GM12878 (cell line): ENCODE results near the gene ZXDC. TPM values are rescaled to one million over a fixed set of nuclear protein-coding genes. Genes with fewer than 3 reads are reported as not detected.

Experiments
- ATAC-seq: fragments of 200-7000 bp; cut with Tn5 transposase; 3 replicates; pipeline ENCODE4 v1.9.1; 2020; ENCODE audit warnings: mild to moderate bottlenecking, moderate library complexity
- BruUV-seq: library from RNA; stranded (reverse); fragments of 400-500 nt; replicated peaks from 2 replicates; lab custom pipeline; 2021; lab: Mats Ljungman, UMichigan
- CTCF ChIA-PET: fragments of 300-600 bp; sonication (Branson Sonifier 250); formaldehyde crosslinking; extraction: SDS; loops from one replicate; lab custom pipeline; 2021; ENCODE audit warnings: inconsistent platforms; lab: Yijun Ruan, JAX
- POLR2A ChIA-PET: fragments of 350-600 bp; formaldehyde crosslinking; extraction: SDS; loops from one replicate; lab custom pipeline; 2021; ENCODE audit warnings: inconsistent platforms; lab: Charles Lee
- RAD21 ChIA-PET: fragments of 300-600 bp; sonication (Branson Sonifier 250); formaldehyde crosslinking; loops from one replicate; lab custom pipeline; 2023; ENCODE audit warnings: antibody characterized with exemption; ENCODE audit not compliant: unreplicated experiment; lab: Charles Lee
- SMC1A ChIA-PET: fragments of 300-600 bp; sonication (Branson Sonifier 250); formaldehyde crosslinking; loops from one replicate; lab custom pipeline; 2023; ENCODE audit not compliant: unreplicated experiment, uncharacterized antibody; lab: Charles Lee
- DNase-seq: peaks from one replicate; pipeline ENCODE4 v3.0.0-alpha.2; 2011; ENCODE audit warnings: low read depth, low spot score
- FAIRE-seq: peaks from 3 replicates; lab custom pipeline; 2011; peaks lifted over from hg19 to GRCh38; lab: Jason Lieb, UNC
- H2AFZ ChIP-seq: 2 replicates; pipeline ENCODE4 v1.6.0; 2011; ENCODE audit warnings: low read depth, low read length, control low read depth; ENCODE audit not compliant: control insufficient read depth
- H3K27ac ChIP-seq: 2 replicates; pipeline ENCODE4 v1.5.1; 2011; ENCODE audit warnings: control low read depth; ENCODE audit not compliant: control insufficient read depth, insufficient read depth
- H3K27me3 ChIP-seq, 2 experiments: replicated peaks in 1 of 2; 2 replicates each; pipeline versions ENCODE4 v1.6.0 to v1.6.1; 2011; ENCODE audit warnings: low read length in 1 of 2; ENCODE audit not compliant: control insufficient read depth in 2 of 2, insufficient read depth in 2 of 2
- H3K36me3 ChIP-seq, 2 experiments: 2 replicates each; pipeline ENCODE4 v1.5.1; 2011; ENCODE audit warnings: low read length in 1 of 2; ENCODE audit not compliant: control insufficient read depth in 2 of 2, insufficient read depth in 2 of 2
- H3K4me1 ChIP-seq: 2 replicates; pipeline ENCODE4 v1.6.1; 2011; ENCODE audit warnings: mild to moderate bottlenecking, low read length, moderate library complexity, mixed read lengths; ENCODE audit not compliant: control insufficient read depth, insufficient read depth
- H3K4me2 ChIP-seq: 2 replicates; pipeline ENCODE4 v1.6.0; 2011; ENCODE audit warnings: control low read depth; ENCODE audit not compliant: control insufficient read depth, insufficient read depth
- H3K4me3 ChIP-seq: fragments of 200-600 bp; sonication (generic); 2 replicates; pipeline ENCODE4 v1.5.1; 2016
- H3K79me2 ChIP-seq: 2 replicates; pipeline ENCODE4 v1.6.0; 2011; ENCODE audit warnings: low read length; ENCODE audit not compliant: control insufficient read depth, insufficient read depth
- H3K9ac ChIP-seq: 2 replicates; pipeline ENCODE4 v1.8.0; 2011; ENCODE audit warnings: low read length, control low read depth, mixed read lengths; ENCODE audit not compliant: control insufficient read depth, insufficient read depth
- H3K9me3 ChIP-seq: replicated peaks from 3 replicates; pipeline ENCODE4 v1.5.1; 2011; ENCODE audit warnings: mild to moderate bottlenecking, low read length; ENCODE audit not compliant: control insufficient read depth, insufficient read depth
- H4K20me1 ChIP-seq: 2 replicates; pipeline ENCODE4 v1.6.0; 2011; ENCODE audit not compliant: control insufficient read depth, insufficient read depth
- IKZF1 ChIP-seq: fragments of 450-650 bp; conservative IDR thresholded peaks from 2 replicates; pipeline ENCODE4 v1.6.1; 2017; ENCODE audit warnings: antibody characterized with exemption, mild to moderate bottlenecking
- IKZF2 ChIP-seq, 2 experiments: fragments of 450-650 bp; IDR thresholded peaks; 2 replicates each; pipeline ENCODE4 v1.6.1; 2017; ENCODE audit warnings: mild to moderate bottlenecking in 2 of 2, moderate library complexity in 2 of 2
- RUNX3 ChIP-seq: IDR thresholded peaks from 2 replicates; pipeline ENCODE4 v1.6.1; 2012; ENCODE audit warnings: low read length, inconsistent platforms
- WGBS: methylation state at CpG from one replicate; pipeline ENCODE4 v1.1.6; 2016; ENCODE audit warnings: low lambda C conversion rate; ENCODE audit not compliant: insufficient replicate concordance, insufficient coverage; ENCODE audit errors: missing lambda C conversion rate; 5-methylcytosine and 5-hydroxymethylcytosine counted together
- in situ Hi-C: fragments of 300-500 bp; cut with MboI; formaldehyde crosslinking; loops from 9 replicates; pipeline ENCODE4 v1.14.3; 2018; ENCODE audit warnings: mixed read lengths
- intact Hi-C: fragments of 100-400 bp; cut with micrococcal nuclease; formaldehyde crosslinking; loops from one replicate; pipeline ENCODE4 v1.14.2; 2022; ENCODE audit not compliant: unreplicated experiment
- polyA plus RNA-seq, 11 experiments: library from polyadenylated mRNA; depleted of rRNA in 4 of 11; unstranded in 6 of 11; stranded (reverse) in 5 of 11; fragments of >200 nt; fragmentation: Nextera tagmentation in 4 of 11; fragmentation: Illumina TruSeq in 1 of 11; extraction: Ambion mirVana in 4 of 11; extraction: Trizol in 1 of 11; gene quantifications; 1 replicate in 1 of 11; 2 replicates in 10 of 11; pipeline versions ENCODE4 v1.2.1 to v1.2.3, GENCODE V29; 2011 to 2016; ENCODE audit warnings: inconsistent platforms in 2 of 11, missing spikeins in 2 of 11, low read depth in 1 of 11
- total RNA-seq, 4 experiments: library from RNA; depleted of rRNA in 3 of 4; stranded (reverse); fragments of >200 nt in 3 of 4; fragmentation: Illumina TruSeq in 1 of 4; extraction: Trizol in 1 of 4; gene quantifications; 2 replicates each; pipeline versions ENCODE4 v1.2.1 to v1.2.3, GENCODE V29; 2013 to 2021
- TF ChIP-seq, protein P1 (sequence below): IDR thresholded peaks from 2 replicates; pipeline ENCODE4 v1.6.1; 2012; ENCODE audit warnings: low read depth, low read length, improper control_type of control experiment

The ZXDC gene
- total and polyA plus RNA-seq, 10 of the 15 experiments (the other 5 are each of a cell fraction or from before 2014, with no cell fraction given), result 0.72 to 15.3 (median 8.5) TPM

DNA sequence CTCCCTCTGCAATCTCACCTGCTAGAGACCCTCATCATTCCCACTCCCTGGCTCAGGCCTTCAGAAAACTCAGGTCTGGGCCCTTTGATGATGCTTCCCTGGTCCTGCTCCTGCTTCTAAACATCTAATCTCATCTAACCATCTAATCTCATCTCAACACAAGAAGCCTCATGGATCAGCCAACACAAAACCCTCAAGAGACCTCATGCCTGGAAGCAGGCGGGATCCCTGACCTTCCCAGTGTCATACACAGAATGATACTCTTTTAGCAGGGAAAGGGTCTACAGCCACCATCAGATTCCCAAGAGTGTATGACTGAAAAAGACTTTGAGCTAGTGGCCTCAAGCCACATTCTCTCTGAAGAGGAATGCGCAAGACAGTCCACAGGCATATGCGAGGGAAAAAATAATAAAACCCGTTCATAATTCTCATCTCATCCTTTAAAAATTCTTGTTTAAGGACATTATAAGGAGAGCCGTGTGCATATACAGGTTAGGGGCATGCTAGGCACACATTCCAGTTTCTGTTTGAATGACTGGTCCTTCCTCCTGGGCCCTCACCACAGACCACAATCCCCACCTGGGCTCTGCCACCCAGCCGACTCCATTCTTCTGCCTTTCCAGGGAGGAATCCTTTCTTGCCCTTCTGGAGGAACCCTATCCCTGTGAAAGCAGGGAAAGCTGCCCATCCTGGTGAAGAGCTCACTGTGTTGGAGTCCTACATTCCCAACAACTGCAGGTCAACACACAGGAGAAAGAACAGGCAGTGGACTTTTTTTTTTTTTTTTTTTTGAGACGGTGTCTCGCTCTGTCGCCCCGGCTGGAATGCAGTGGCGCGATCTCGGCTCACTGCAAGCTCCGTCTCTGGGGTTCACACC, 2.2 kb downstream of the ZXDC start:
- ATAC-seq, result peak; percentile 16; the same call in 2 of the 3 replicates
- WGBS, result 74% methylated on average over 8 of the region's 14 CpGs
- H4K20me1 ChIP-seq, result peaks cover 11% of the 10 kb centered on the region; the same call in 1 of the 2 replicates
- BruUV-seq, result no TSS peak
- ChIA-PET RAD21 (no interaction called here), POLR2A (interaction anchor here (0.7 kb wide), 1 partner anchor 497 kb away, joined by 3 read pairs; no protein-coding TSS in a partner anchor), CTCF (interaction anchor here (0.8 to 1.5 kb wide), 4 partner anchors 79 to 188 kb away, joined by 3 to 5 read pairs (median 4); partner anchors contain the start of gene CFAP100), SMC1A (interaction anchor here (1.6 kb wide), 1 partner anchor 41 kb away, joined by 5 read pairs; no protein-coding TSS in a partner anchor)
- DNase-seq, result no peak
- H3K27me3 ChIP-seq, result no peaks in the 10 kb centered on the region
- H3K4me3 ChIP-seq, result peak overlapping the region; percentile 64
- H3K9me3 ChIP-seq, result no peaks in the 10 kb centered on the region
- intact Hi-C loops, result loop anchor here (10.0 kb wide), 1 partner anchor 229 kb away; no protein-coding TSS in a partner anchor
- H3K36me3 ChIP-seq, result peaks cover 9 to 19% of the 10 kb centered on the region in 2 experiments
- peak overlapping the region; percentile 31 for H3K27ac ChIP-seq
- TF ChIP-seq, protein P1, sequence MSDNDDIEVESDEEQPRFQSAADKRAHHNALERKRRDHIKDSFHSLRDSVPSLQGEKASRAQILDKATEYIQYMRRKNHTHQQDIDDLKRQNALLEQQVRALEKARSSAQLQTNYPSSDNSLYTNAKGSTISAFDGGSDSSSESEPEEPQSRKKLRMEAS, result no peak
- TF ChIP-seq IKZF1, result peak; percentile 33; the same call in 1 of the 2 replicates
- peak; percentile 60 for TF ChIP-seq RUNX3
- TF ChIP-seq IKZF2 (IDR thresholded peaks at IDR 0.05), result peak in 1 of 2 experiments; percentile 39; a peak in 1 of 4 replicates
- in situ Hi-C loops, result loop anchor here (10.0 kb wide), 1 partner anchor 559 kb away; no protein-coding TSS in a partner anchor
- H3K4me2 ChIP-seq, result peak overlapping the region; percentile 56
- H2AFZ ChIP-seq, result no peak overlapping the region
- FAIRE-seq, result no peak
- H3K4me1 ChIP-seq, result peaks cover 9% of the 10 kb centered on the region; the same call in 1 of the 2 replicates
- peaks cover 30% of the 10 kb centered on the region for H3K79me2 ChIP-seq
- H3K9ac ChIP-seq, result peak overlapping the region; percentile 43; the same call in 1 of the 2 replicates
